A673 (cell line): ENCODE data around the gene ZNF69.

Experiments
- CTCF ChIP-seq: fragments of 300-800, 200-600 bp; sonication (generic); conservative IDR thresholded peaks from 2 replicates; pipeline ENCODE4 v1.5.1; 2017; ENCODE audit warnings: low read depth, mild to moderate bottlenecking, antibody characterized with exemption, low read length, moderate library complexity, mixed read lengths
- EZH2 ChIP-seq: fragments of 200-600 bp; sonication (generic); IDR thresholded peaks from 2 replicates; pipeline ENCODE4 v1.6.1; 2017; ENCODE audit warnings: borderline replicate concordance, low read depth, mild to moderate bottlenecking, mixed read lengths, antibody characterized with exemption, low read length; ENCODE audit not compliant: poor library complexity, severe bottlenecking

GRCh38 chr19:11890634-11891033 lies 3.1 kb downstream of the ZNF69 start:
- TF ChIP-seq EZH2: no peak
- no peak for TF ChIP-seq CTCF
